IPS DF 19.7 (cell line): ENCODE measurements around the gene PRM3.

Experiments used
- DNase-seq: peaks from one replicate; pipeline ENCODE4 v3.0.0-alpha.2; 2013; ENCODE audit warnings: low read depth, low spot score

The PRM3 gene

DNA sequence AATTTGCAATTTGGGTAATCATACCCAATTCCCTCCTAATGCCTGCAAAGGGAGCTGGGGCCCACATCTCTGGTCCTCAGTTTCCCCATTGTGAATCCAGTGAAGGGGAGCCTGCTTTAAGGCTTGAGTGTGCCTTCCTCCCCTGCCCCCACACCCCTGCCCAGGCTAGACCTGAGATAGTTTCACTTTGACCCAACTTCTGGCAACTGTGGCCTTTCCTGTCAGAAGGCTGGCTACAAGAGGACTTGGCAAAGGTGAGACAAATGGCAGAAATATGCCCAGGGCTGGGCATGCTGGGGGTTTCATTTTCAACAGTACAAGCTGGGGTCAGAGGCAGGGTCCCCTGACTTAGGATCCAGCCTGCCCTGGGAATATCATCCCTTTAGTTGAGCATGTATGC, 27.4 kb downstream of the PRM3 start:
- no peak for DNase-seq

DNA sequence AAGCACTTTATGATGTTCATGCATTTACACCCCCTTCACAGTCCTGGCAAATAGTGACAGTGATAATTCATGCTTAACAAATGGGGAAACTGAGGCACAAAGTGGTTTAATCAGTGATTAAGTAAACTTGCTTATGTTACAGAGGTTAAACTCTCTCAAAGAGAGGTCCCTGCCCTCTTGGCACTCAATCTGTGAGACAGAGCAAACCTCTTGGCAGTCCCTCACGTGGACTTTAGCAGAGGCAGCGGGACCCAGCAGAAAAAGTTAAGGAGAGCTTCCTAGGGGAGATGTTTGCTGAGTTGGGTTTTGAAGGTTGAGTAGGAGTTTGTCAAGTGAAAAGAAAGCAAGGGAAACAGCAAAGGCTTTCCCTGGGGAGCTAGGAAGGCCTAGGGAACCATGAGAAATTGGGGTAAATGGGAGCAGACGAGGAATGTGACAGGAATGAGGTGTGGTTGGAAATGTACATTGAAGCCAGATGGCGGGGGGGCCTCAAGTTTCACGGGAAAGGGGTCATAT, 28.1 kb downstream of the PRM3 start:
- DNase-seq, result no peak

DNA sequence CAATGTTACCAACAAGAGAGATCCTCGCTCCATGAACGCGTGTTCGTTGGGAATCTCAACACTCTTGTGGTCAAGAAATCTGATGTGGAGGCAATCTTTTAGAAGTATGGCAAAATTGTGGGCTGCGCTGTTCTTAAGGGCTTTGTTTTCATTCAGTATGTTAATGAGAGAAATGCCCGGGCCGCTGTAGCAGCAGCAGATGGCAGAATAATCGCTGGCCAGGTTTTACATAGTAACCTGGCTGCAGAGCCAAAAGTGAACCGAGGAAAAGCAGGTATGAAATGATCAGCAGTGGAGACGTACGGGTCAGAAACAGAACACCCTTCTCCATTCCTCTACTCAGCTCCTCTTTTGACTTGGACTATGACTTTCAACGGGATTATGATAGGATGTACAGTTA, 30.8 kb downstream of the PRM3 start:
- DNase-seq, result no peak

DNA sequence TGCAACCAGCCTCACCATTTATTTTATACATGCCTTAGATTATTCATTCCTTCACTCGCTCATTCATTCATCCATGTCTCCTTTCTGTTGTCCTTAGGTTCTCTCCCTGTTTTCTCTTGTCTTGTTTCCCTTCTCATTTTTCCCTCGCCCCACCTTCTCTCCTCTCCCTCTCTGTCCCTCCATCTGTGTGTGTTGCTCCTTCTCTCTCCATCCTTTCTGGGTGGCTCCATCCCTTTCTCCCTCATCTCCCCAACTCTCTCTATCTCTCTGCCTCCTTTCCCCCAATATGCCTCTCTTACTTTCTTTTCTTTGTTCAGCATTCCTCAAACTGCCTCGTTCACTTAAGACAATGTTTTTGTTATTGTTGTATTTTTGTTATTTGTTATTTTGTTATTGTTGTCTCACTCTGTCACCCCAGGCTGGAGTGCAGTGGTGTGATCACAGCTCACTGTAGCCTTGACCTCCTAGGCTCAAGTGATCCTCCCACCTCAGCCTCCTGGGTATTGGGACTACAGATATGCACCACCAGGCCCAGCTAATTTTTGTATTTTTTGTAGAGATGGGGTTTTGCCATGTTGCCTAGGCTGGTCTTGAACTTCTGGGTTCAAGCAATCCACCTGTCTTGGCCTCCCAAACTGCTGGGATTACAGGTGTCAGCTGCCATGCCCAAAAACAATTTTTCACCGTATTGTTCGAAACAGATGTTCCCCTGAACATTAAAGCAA, 31.8 kb downstream of the PRM3 start:
- no peak for DNase-seq

DNA sequence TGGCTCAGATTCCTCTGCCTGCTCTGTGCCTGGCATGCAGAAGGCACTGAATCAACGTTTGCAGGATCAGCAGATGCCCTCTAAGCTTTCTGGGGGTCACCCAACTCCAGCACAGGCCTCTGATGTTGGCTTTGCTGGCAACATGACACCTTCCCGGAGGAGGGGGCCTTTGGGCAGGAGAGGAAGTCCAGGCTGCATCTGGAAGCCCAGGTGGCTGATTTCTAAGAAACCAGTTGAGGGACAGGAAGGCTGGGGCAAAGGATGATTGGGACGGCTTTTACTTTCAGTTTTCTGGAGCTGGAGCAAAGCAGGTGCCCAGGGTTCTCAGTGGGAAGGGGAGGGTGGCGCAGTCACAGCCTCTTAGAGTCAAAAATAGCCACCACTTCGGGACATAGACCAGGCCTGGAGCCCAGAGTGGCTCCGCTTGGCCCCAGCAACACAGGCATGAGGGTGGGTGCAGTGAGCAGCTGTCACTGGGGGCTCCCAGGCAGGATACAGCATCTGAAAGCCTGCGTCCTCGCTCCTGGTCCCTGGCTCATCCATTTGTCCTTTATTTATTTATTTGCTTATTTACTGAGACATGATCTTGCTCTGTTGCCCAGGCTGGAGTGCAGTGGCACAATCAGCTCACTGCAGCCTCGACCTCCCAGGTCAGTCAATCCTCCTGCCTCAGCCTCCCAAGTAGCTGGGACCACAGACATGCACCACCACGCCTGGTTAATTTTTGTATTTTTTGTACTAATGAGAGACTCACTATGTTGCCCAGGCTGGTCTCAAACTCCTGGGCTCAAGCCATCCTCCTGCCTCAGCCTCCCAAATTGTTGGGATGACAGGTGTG, 32.6 kb downstream of the PRM3 start:
- no peak for DNase-seq

DNA sequence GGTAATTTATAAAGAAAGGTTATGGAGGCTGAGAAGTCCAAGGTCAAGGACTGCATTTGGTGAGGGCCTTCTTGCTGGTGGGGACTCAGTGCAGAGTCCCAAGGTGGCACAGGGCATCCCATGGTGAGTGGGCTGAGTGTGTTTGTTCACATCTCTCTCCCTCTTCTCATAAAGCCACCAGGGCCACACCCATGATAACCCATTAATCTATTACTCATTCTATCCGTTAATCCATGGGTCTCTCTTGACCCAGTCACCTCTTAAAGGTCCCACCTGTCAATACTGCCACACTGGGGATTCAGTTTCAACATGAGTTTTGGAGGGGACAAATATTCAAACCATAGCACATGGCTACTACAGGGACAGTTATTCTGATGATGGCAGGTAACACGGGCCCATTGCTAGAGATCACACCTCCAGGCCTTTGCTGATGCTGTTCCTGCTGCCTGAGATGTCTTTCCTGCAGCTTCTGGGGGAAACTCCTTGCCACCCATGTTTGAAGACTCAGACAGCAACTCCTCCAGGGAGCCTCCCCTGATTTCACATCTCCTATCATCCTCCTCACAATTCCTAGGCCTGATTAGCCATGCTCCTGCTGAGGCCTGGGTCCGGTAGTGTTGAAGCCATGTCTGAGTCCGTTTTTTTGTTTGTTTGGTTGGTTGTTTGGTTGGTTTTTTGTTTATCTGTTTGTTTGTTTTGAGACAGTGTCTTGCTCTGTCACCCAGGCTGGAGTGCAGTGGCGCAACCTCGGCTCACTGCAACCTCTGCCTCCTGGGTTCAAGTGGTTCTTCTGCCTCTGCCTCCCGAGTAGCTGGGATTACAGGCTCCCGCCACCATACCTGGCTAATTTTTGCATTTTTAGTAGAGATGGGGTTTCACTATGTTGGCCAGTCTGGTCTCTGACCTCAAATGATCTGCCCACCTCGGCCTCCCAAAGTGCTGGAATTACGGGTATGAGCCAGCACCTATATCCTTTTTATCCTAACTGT, 33.5 kb downstream of the PRM3 start:
- DNase-seq, result no peak

DNA sequence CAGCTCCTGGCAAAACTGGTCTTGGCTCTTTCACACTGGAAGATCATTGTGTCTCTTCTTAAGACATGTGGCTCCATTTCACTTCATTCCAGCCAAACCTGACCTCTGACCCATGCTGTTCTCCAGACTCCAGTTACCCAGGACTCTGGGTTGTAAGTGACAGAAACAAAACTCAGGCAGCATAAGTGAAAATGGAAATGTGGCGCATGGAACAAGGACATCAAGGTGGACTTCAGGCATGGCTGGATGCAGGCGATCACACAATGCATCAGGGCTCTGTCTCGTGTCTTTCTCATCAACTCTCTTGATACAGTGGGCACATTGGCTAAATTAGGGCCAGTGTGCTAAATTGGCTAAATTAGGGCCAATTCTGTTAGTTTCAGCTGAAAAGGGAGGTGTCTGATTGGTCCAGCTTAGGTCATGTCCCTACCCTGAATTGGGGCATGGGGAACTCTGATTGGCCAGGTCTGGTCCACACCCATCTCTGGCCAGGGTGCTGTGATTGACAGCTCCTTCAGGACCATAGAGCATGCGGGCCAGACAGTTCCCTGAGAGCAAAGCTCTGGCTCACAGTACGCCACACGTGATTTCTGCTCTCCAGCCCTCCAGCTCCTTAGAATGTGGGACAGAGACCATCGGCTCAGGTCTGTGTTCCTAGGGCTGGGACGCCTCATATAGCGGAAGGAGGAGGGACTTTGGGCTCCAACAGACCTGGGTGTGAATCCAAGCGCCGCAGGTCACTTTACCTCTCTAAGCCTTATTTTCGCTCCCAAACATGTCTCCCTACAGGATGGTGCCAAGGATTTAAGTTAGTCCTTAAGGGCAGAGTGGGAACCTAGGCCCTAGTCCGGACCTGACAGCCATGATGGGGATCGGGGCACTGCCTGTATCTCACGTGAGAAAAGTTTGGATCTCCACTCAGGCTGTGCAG, 34.9 kb downstream of the PRM3 start:
- no peak for DNase-seq

DNA sequence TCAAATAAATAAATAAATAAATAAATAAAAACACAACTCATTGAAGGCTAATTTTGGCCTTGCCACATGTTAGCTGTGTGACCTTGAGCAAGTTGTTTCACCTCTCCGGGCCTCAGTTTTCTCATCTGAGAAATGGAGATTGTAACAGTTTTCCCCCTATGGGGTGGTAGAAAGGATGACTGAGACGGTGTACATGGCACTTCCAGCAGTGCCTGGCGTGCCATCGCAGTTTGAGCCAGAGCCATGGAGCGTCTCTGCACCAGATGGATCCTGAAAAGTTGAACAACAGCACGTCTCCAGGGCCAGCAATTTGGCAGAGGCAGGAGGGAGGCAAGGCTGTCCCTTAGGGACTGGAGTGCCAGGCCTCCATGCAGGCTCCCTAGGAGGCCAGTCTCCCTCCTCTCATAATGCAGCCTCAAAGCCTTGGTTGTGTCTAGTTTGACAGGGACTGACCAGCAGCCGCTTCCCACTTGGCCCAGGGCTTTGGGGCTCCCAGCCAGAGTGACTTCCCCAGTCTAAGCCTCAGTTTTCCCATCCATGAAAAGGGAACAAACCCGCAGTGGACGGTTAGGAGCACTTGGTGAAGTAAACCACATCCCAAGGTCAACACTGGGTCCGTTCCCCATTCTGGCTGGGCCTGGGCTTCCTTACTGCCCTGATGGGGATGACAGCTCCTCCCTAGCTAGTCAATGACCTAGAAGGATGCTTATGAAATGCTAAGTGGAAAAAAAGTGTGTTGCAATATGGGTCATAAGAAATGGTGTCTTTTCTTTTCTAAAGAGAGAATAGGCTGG, 36.8 kb downstream of the PRM3 start:
- DNase-seq, result no peak

DNA sequence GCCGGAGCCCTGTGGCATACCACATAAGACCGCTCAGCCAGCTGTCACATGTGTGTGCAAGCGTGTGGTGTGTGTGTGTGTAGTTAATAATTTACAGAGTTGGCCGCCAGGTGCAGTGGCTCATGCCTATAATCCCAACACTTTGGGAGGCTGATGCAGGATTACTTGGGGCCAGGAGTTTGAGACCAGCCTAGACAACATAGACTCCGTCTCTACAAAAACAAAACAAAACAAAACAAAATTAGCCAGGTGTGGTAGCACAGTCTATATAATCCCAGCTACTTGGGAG, 37.8 kb downstream of the PRM3 start:
- no peak for DNase-seq

DNA sequence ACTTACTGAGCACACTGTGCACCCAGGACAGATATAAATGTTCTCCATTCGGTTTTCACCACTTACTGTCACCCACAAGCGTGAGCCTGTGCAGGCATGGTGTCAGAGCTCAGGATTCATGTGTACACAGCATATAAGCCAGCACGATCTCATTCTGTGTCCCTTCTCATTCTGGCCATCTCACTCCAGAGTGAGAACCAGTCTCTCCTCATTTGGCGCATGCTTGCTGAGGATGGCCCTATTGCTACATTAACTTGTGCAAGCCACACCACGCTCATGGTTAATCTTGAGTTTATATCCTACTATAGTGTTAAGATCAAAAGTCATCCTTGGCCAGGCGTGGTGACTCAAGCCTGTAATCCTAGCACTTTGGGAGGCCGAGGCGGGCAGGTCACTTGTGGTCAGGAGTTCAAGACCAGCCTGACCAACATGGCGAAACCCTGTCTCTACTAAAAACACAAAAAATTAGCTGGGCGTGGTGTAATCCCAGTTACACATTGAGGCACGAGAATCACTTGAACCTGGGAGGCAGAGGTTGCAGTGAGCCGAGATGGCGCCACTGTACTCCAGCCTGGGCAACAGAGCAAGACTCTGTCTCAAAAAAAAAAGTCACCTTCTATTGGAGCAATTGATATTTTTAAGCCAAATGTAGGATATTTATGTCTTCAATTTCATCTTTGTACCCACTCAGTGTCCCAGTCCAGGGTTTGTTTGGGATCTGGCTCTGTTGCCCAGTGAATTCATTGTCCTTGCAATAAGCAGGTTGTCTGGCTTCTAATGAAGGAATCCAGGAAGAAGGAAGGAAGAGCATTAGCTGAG, 38.3 kb downstream of the PRM3 start:
- DNase-seq, result no peak

DNA sequence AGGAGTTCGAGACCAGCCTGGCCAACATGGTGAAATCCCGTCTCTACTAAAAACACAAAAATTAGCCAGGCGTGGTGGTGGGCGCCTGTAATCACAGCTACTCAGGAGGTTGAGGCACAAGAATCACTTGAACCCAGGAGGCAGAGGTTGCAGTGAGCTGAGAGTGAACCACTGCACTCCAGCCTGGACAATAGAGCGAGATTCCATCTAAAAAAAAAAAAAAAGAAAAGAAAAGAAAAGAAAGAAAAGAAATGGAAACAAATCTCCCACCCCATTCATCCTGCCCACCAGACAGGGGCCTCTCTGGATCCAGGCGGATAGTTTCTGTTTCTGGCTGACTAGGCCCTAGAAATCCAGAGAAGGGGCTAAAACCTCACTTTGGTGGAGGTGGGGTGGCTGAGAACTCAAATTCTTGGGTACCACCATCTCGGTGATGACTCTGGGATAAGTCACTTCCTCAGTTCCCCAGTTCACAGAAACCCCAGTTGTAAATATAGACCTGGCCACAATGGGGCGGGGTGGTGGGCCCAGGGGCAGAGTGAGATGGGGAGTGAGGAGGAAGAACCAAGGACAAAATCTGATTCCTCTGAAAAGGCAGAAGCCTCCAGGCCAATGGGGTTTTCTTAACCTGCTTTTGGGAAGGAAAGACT, 39.6 kb downstream of the PRM3 start:
- no peak for DNase-seq

DNA sequence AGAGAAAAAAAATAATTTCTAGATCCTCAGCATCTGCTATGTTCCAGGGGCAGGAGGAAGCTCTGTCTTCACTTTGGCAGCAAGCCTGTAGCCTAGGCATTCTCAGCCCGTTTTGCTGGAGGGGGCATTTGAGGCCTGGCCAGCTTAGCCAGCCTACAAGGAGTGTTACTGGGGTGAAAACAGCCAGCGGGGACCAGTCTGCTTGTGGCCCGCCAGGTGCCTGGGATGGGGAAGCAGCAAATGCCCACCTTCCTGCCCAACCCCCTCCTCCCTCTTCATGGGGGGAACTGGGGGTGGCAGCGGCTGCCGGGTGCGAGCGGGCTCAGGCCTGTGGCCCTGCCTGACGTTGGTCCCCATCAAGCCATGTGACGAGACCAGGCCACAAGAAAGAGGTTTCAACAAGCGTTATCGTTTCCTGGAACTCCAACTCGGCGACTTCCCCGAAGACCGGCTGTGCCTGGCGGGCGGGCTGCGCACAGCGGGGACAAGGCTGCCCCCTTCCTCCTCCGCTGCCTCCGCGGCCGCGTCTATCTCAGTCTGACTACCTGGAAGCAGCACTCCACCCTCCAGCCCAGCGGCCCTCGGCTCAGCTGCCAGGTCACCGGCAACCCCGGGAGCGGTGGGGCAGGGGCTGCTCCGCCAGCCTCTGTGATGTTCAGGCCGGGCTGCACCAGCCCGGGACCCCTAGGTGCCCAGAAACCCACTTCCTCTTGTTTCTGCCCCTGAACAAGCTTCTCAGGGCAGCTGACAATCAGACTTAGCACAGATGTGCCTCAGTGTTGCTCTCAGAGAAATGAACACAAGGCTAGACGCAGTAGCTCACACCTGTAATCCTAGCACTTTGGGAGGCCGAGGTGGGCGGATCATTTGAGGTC, 40.3 kb downstream of the PRM3 start:
- DNase-seq, result no peak

DNA sequence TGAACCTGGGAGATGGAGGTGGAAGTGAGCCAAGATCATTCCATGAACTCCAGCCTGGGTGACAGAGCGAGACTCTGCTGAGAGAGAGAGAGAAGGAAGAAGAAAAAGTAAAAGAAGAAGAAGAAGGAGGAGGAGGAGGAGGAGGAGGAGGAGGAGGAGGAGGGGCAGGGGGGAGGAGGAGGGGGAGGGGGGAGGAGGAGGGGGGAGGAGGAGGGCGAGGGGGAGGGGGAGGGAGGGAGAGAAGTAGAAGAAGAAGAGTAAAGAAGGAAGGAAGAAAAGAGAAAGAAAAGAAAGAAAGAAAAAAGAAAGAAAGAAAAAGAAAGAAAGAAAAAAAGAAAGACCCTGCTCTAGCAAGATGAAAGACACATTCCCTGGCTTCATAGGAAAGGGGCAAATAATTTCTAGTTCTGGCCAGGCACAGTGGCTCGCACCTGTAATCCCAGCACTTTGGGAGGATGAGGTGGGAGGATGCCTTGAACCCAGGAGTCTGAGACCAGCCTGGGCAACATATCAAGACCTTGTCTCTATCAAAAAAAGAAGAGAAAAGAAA, 41.1 kb downstream of the PRM3 start:
- no peak for DNase-seq

DNA sequence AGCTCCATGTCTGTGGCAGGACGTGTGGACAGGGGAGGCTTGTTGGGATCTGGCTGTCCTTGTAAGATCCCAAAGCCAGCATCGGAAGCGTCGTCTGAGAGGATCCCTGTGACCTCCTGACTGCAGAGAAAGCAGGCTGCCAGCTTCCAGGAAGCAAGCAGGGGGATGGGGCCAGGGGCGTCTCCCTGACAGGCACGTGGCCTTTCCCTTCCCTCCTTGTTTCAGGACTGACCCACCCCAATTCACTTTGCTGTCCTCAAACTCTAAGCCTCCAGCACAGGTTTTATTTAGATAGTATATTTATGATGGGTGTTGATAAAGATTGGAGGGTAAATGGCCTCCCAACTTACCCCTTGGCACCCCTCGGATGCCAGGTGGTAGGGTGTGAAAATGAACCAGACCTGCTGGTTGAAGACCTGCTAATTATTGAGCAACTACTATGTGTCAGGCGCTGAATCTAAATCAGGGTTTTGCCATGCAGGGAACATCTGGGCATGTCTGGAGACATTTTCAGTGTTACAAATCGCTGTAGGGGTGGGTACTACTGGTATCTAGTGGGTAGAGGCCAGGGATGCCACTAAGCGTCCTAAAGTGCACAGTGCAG, 42.0 kb downstream of the PRM3 start:
- no peak for DNase-seq

DNA sequence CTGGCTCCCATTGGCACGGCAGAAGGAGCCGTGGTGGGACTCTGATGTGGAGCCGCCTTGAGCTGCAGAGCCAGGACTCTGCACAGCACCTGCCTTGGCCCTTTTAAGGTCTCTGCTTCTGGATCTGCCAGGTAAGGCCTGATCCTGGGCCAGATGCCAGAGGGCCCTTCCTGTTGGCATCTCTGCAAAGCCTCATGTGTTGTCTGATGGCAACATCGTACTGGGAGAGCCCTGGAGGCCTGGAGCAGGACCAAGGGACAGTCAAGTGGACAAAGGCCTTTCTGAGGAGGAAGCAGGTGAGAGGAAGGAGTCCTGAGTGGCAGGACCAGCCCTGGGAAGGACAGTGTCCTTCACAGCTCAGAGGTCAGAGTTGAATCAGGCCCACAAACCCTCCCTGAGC, 43.5 kb downstream of the PRM3 start:
- DNase-seq, result no peak

DNA sequence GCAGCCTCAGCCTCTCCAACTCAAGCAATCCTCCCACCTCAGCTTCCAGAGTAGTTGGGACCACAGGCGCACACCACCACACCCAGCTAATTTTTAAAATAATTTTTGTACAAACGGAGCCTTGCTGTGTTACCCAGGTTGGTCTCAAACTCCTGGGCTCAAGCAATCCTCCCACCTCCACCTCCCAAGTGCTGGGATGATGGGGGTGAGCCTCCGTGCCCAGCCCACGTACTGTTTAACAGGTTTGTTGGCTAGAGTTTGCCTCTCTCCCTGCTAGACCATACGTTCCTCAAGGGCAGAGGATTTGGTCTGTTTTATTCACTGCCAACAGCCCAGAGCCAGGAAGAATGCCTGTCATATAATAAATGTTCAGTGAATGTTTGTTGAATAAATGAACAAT, 44.0 kb downstream of the PRM3 start:
- no peak for DNase-seq
